Astrocyte of the hippocampus (primary cell): Measurements from ENCODE around the gene PRAC2.
"Not testable (repeated sequence)": the region's sequence is repeated elsewhere in the genome, so short reads cannot be mapped to it uniquely, and the experiment has no call there.

ENCODE experiments used
- DNase-seq: peaks from one replicate; pipeline ENCODE4 v3.0.0; 2011; ENCODE audit warnings: low read depth, low spot score

PRAC2 gene

GRCh38 chr17:48722915-48723422 lies at the start of gene PRAC2:
Gene PRAC2 (plus strand): TSS chr17:48723185. CDS start chr17:48724411, 1,226 bp downstream.
- no peak for DNase-seq

- no peak for DNase-seq
Observed at GRCh38 chr17:48676963-48677558, 45.9 kb upstream of the PRAC2 start.

GRCh38 chr17:48678141-48678971 lies 44.6 kb upstream of the PRAC2 start:
- DNase-seq, result peak; percentile 75

- no peak for DNase-seq
Observed at GRCh38 chr17:48679385-48680096, 43.4 kb upstream of the PRAC2 start.

GRCh38 chr17:48681609-48682008 lies 41.4 kb upstream of the PRAC2 start:
- DNase-seq, result no peak

GRCh38 chr17:48690655-48691054 lies 32.3 kb upstream of the PRAC2 start:
- DNase-seq, result no peak

GRCh38 chr17:48692049-48692448 lies 30.9 kb upstream of the PRAC2 start:
- DNase-seq, result no peak

- no peak for DNase-seq
Observed at GRCh38 chr17:48693178-48693577, 29.8 kb upstream of the PRAC2 start.

- no peak for DNase-seq
Observed at GRCh38 chr17:48701864-48702532, 21.0 kb upstream of the PRAC2 start.

GRCh38 chr17:48704361-48705248 lies 18.4 kb upstream of the PRAC2 start:
- DNase-seq, result no peak

GRCh38 chr17:48711128-48711527 lies 11.9 kb upstream of the PRAC2 start:
- no peak for DNase-seq

- no peak for DNase-seq
Observed at GRCh38 chr17:48715496-48716399, 7.2 kb upstream of the PRAC2 start.

- DNase-seq, result not testable (repeated sequence)
Observed at GRCh38 chr17:48716549-48716948, 6.4 kb upstream of the PRAC2 start.

- DNase-seq, result no peak
Observed at GRCh38 chr17:48717367-48718226, 5.4 kb upstream of the PRAC2 start.

GRCh38 chr17:48718227-48718760 lies 4.7 kb upstream of the PRAC2 start:
- DNase-seq, result no peak

- DNase-seq, result no peak
Observed at GRCh38 chr17:48718761-48719641, 4.0 kb upstream of the PRAC2 start.

GRCh38 chr17:48719642-48720265 lies 3.2 kb upstream of the PRAC2 start:
- no peak for DNase-seq
